ENCODE data around the gene MMAB. TPM values are rescaled to one million over a fixed set of nuclear protein-coding genes. Genes with fewer than 3 reads are reported as not detected.

MMAB gene
- total RNA-seq (10 to 100 TPM in 3 of 5 donors, 1 to 10 TPM in 2; 6.2 to 71.2 (median 13.6) TPM), polyA plus RNA-seq (10 to 100 TPM; 44.1 to 51.8 (median 47.4) TPM)
- long read RNA-seq, donor 1, full-length matches to known transcripts: 2 of 2 reads
- long read RNA-seq, donor 1, partial matches to known transcripts: 0 of 2 reads
- long read RNA-seq, donor 1, other reads (novel, unspliced or antisense): 0 of 2 reads
- long read RNA-seq, donor 2, full-length matches to known transcripts: 4 of 4 reads
- long read RNA-seq, donor 2, partial matches to known transcripts: 0 of 4 reads
- long read RNA-seq, donor 2, other reads (novel, unspliced or antisense): 0 of 4 reads
- long read RNA-seq, donor 3, full-length matches to known transcripts: 4 of 4 reads
- long read RNA-seq, donor 3, partial matches to known transcripts: 0 of 4 reads
- long read RNA-seq, donor 3, other reads (novel, unspliced or antisense): 0 of 4 reads
- long read RNA-seq, donor 4, partial matches to known transcripts: 0 of 1 reads
- long read RNA-seq, donor 4, other reads (novel, unspliced or antisense): 0 of 1 reads
- long read RNA-seq, donor 5, full-length matches to known transcripts: 9 of 9 reads
- long read RNA-seq, donor 5, partial matches to known transcripts: 0 of 9 reads
- long read RNA-seq, donor 5, other reads (novel, unspliced or antisense): 0 of 9 reads
- long read RNA-seq, donor 6, full-length matches to known transcripts: 15 of 15 reads
- long read RNA-seq, donor 6, partial matches to known transcripts: 0 of 15 reads
- long read RNA-seq, donor 6, other reads (novel, unspliced or antisense): 0 of 15 reads
- long read RNA-seq, donor 7, full-length matches to known transcripts: 6 of 6 reads
- long read RNA-seq, donor 7, partial matches to known transcripts: 0 of 6 reads
- long read RNA-seq, donor 7, other reads (novel, unspliced or antisense): 0 of 6 reads
- long read RNA-seq, donor 8, full-length matches to known transcripts: 5 of 5 reads
- long read RNA-seq, donor 8, partial matches to known transcripts: 0 of 5 reads
- long read RNA-seq, donor 8, other reads (novel, unspliced or antisense): 0 of 5 reads
- long read RNA-seq, donor 9, full-length matches to known transcripts: 5 of 10 reads
- long read RNA-seq, donor 9, partial matches to known transcripts: 5 of 10 reads
- long read RNA-seq, donor 9, other reads (novel, unspliced or antisense): 0 of 10 reads
- long read RNA-seq, donor 10, full-length matches to known transcripts: 2 of 2 reads
- long read RNA-seq, donor 10, partial matches to known transcripts: 0 of 2 reads
- long read RNA-seq, donor 10, other reads (novel, unspliced or antisense): 0 of 2 reads

GRCh38 chr12:109573029-109573913 lies at the start of gene MMAB, which contains the start of gene MVK:
TSS of gene MMAB (minus strand) at chr12:109573504. CDS start at chr12:109573480, 24 bp downstream.
TSS of gene MVK (plus strand) at chr12:109573794. CDS start at chr12:109574823, 1,029 bp downstream.
- peak within 1 kb of the TSS; percentile 67 to 75 (median 74) for H3K4me3 ChIP-seq
- no peaks in the 10 kb centered on the region for H3K27me3 ChIP-seq
- DNase-seq: peak; percentile 99
- peaks cover 0 to 37% (median 22%) of the 10 kb centered on the region in 4 donors for H3K4me1 ChIP-seq
- intact Hi-C loops (cut with DNase I; ENCODE audit: low total_unique reads): no loop called here
- H3K36me3 ChIP-seq: peaks cover 13 to 63% (median 50%) of the 10 kb centered on the region in 4 donors
- peak within 1 kb of the TSS; percentile 87 to 96 (median 91) for H3K27ac ChIP-seq
- TF ChIP-seq POLR2A (IDR thresholded peaks at IDR 0.05): no peak
- peak; percentile 52 to 93 (median 72) for TF ChIP-seq POLR2AphosphoS5 (IDR thresholded peaks at IDR 0.05)
- 1% methylated on average over 44 to 74 of the region's 74 CpGs for WGBS, 5 donors
- no peaks in the 10 kb centered on the region for H3K9me3 ChIP-seq

- H3K27ac ChIP-seq: peak overlapping the region in 1 of 5 donors; percentile 32
- peak in 1 of 2 donors; percentile 71 for DNase-seq
- no peaks in the 10 kb centered on the region for H3K36me3 ChIP-seq
- WGBS, 5 donors: 8 to 36% (median 13%) methylated on average over 4 to 22 of the region's 22 CpGs
- TF ChIP-seq EP300 (IDR thresholded peaks at IDR 0.05): no peak
- TF ChIP-seq CTCF (IDR thresholded peaks at IDR 0.05): no peak
- TF ChIP-seq POLR2A (IDR thresholded peaks at IDR 0.05): no peak
- TF ChIP-seq POLR2AphosphoS5 (IDR thresholded peaks at IDR 0.05): no peak
- no peak overlapping the region for H3K4me3 ChIP-seq
- peaks cover 0 to 9% (median 7%) of the 10 kb centered on the region in 4 donors for H3K4me1 ChIP-seq
- no peaks in the 10 kb centered on the region for H3K9me3 ChIP-seq
- H3K27me3 ChIP-seq: peaks cover 0 to 64% (median 3%) of the 10 kb centered on the region in 3 donors
- intact Hi-C loops (cut with DNase I; ENCODE audit: low total_unique reads): no loop called here
Observed at GRCh38 chr12:109621901-109622364, 48.6 kb upstream of the MMAB start.

GRCh38 chr12:109621211-109621694 lies 47.9 kb upstream of the MMAB start:
- no peak for TF ChIP-seq POLR2A (IDR thresholded peaks at IDR 0.05)
- no peak for TF ChIP-seq POLR2AphosphoS5 (IDR thresholded peaks at IDR 0.05)
- no peak for TF ChIP-seq CTCF (IDR thresholded peaks at IDR 0.05)
- no peak for TF ChIP-seq EP300 (IDR thresholded peaks at IDR 0.05)
- Histone ChIP-seq H3K27me3 (peaks cover 0 to 63% (median 6%) of the 10 kb centered on the region in 3 donors), H3K27ac (no peak overlapping the region), H3K4me3 (no peak overlapping the region), H3K9me3 (no peaks in the 10 kb centered on the region), H3K36me3 (no peaks in the 10 kb centered on the region), H3K4me1 (peaks cover 0 to 9% (median 7%) of the 10 kb centered on the region in 4 donors)
- intact Hi-C loops (cut with DNase I; ENCODE audit: low total_unique reads): no loop called here
- DNase-seq: peak in 1 of 2 donors; percentile 47
- 52 to 70% (median 59%) methylated on average over 1 of the region's 1 CpG for WGBS, 5 donors
